PFSK-1 (cell line): ENCODE data around the gene PRDM16.

Source experiments
- FOXP2 ChIP-seq: optimal IDR thresholded peaks from 2 replicates; pipeline ENCODE3; 2011; ENCODE audit warnings: borderline replicate concordance, control low read depth, inconsistent platforms; ENCODE audit not compliant: insufficient read depth; ENCODE audit errors: extremely low read length, extremely low read depth
- POLR2AphosphoS5 ChIP-seq: IDR thresholded peaks from 2 replicates; pipeline ENCODE4 v1.6.1; 2012; ENCODE audit warnings: low read depth, mild to moderate bottlenecking, control low read depth, low read length, moderate library complexity
- SIN3A ChIP-seq: IDR thresholded peaks from 2 replicates; pipeline ENCODE4 v1.6.1; 2012; ENCODE audit warnings: mild to moderate bottlenecking, low read length, moderate library complexity, borderline replicate concordance; ENCODE audit not compliant: insufficient read depth
- TAF1 ChIP-seq: IDR thresholded peaks from 2 replicates; pipeline ENCODE4 v1.6.1; 2012; ENCODE audit warnings: low read length, control low read depth, borderline replicate concordance; ENCODE audit not compliant: insufficient read depth
- TF ChIP-seq, protein P1 (sequence below), 2 experiments: IDR thresholded peaks; 2 replicates each; pipeline versions ENCODE4 v1.6.1 to v1.8.0; 2011 to 2012; ENCODE audit warnings: low read depth in 2 of 2, low read length in 2 of 2, control low read depth in 1 of 2, inconsistent platforms in 1 of 2, mild to moderate bottlenecking in 1 of 2, moderate library complexity in 1 of 2; ENCODE audit not compliant: insufficient read depth in 1 of 2

Gene PRDM16

DNA sequence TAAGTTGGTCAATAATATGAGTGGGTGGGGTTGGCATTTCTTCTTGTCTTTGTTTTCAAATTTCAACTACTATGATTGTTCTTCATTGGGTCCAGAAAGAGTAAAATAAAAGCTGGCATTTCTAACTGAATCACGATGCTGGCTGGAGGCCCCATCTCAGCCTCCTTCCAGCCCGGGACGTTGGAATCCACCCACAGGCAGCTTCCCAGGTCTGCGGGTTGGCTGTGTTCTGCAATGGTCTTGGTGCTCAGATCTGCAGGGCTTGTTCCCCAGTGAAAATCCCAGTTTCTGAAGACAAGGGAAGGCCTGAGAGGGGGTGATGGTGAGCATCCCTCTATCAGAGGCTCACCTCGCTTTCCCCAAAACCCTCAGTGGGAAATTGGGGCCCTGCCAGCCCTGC lies 330.7 kb downstream of the PRDM16 start:
- no peak for TF ChIP-seq FOXP2
- TF ChIP-seq, protein P1, sequence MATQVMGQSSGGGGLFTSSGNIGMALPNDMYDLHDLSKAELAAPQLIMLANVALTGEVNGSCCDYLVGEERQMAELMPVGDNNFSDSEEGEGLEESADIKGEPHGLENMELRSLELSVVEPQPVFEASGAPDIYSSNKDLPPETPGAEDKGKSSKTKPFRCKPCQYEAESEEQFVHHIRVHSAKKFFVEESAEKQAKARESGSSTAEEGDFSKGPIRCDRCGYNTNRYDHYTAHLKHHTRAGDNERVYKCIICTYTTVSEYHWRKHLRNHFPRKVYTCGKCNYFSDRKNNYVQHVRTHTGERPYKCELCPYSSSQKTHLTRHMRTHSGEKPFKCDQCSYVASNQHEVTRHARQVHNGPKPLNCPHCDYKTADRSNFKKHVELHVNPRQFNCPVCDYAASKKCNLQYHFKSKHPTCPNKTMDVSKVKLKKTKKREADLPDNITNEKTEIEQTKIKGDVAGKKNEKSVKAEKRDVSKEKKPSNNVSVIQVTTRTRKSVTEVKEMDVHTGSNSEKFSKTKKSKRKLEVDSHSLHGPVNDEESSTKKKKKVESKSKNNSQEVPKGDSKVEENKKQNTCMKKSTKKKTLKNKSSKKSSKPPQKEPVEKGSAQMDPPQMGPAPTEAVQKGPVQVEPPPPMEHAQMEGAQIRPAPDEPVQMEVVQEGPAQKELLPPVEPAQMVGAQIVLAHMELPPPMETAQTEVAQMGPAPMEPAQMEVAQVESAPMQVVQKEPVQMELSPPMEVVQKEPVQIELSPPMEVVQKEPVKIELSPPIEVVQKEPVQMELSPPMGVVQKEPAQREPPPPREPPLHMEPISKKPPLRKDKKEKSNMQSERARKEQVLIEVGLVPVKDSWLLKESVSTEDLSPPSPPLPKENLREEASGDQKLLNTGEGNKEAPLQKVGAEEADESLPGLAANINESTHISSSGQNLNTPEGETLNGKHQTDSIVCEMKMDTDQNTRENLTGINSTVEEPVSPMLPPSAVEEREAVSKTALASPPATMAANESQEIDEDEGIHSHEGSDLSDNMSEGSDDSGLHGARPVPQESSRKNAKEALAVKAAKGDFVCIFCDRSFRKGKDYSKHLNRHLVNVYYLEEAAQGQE (IDR thresholded peaks at IDR 0.05; ENCODE audit: insufficient read depth in 1 of 2, low read depth in 2 of 2, low read length in 2 of 2), result no peak
- no peak for TF ChIP-seq TAF1
- no peak for TF ChIP-seq POLR2AphosphoS5
- no peak for TF ChIP-seq SIN3A

DNA sequence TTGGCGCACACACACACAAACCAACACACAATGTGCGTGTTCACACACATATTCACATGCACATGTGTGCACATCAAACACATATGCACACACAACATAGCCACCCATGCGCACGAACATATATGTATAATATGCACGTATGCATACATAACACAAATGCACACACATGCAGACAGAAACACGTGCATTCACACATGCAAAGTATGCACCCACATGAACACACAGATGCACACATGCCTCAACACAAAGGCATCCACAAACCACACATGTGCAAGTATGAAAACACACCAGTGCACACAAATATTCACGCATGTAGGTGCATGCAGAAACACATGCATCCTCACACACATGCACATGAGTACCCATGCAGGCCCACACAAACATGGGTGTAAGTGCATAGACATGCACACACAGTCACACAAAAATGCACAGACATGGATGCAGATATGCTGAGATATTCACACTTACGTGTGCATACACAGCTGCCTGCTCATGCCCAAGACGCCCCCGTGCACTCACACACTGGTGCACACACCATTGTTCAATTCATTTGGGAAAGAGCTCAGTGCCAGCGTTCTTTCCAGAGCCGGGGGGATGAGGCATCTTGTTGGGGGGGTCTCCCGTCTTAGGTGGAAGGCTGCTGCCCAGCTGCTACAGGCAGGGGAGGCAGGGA lies 332.7 kb downstream of the PRDM16 start:
- TF ChIP-seq FOXP2, result no peak
- no peak for TF ChIP-seq POLR2AphosphoS5
- no peak for TF ChIP-seq TAF1
- no peak for TF ChIP-seq SIN3A
- TF ChIP-seq, protein P1 (IDR thresholded peaks at IDR 0.05; ENCODE audit: insufficient read depth in 1 of 2, low read depth in 2 of 2, low read length in 2 of 2), result no peak

DNA sequence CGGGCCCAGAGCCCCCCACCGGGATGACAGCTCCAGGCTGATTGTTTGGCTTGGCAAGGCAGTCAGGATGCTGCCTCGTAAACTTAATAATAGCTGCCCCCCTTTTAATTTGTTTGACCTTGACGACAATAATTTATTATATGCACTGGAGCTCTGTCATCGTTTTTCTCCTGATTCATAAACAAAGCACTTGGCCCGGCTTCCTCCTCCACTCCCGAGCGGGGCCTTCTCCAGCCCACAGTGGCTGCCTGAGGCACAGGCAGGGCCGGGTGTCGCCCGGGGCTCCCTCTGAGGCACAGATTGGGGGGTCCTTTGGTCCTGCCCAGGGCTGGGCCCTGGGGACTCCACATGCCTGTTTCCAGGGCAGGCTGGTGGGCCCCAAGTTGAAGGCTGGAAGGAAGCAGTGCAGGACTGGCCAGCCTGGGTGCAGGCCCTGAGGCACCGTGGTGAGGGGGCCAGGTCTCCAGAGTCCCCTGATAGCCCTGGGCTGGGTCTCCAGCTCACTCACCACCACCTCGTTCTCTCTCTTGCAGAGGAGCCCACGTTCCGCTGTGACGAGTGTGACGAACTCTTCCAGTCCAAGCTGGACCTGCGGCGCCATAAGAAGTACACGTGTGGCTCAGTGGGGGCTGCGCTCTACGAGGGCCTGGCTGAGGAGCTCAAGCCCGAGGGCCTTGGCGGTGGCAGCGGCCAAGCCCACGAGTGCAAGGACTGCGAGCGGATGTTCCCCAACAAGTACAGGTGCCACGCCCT lies 333.4 kb downstream of the PRDM16 start:
- no peak for TF ChIP-seq FOXP2
- TF ChIP-seq SIN3A, result no peak
- no peak for TF ChIP-seq POLR2AphosphoS5
- TF ChIP-seq, protein P1 (IDR thresholded peaks at IDR 0.05; ENCODE audit: insufficient read depth in 1 of 2, low read depth in 2 of 2, low read length in 2 of 2), result no peak
- TF ChIP-seq TAF1, result no peak

DNA sequence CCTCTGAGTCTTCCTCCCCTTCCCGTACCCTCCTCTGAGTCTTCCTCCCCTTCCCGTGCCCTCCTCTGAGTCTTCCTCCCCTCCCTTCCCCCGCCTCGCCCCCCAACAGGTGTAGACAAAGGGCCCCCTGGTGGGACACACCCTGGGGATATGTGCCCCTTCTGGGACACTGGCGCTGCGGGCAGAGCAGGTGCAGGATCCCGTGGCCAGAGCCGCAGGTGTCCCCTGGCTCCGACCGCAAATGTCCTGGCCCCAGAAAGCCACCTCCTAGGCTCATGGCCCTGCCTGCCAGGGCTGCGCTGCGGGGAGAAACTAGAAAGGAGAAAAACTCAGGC lies 334.0 kb downstream of the PRDM16 start:
- TF ChIP-seq, protein P1 (IDR thresholded peaks at IDR 0.05; ENCODE audit: insufficient read depth in 1 of 2, low read depth in 2 of 2, low read length in 2 of 2), result no peak
- TF ChIP-seq POLR2AphosphoS5 (no peak), SIN3A (no peak), TAF1 (no peak), FOXP2 (no peak)
